KOPT-K1 (cell line): ENCODE data around the gene POC1B.

ENCODE experiments used
- H3K27ac ChIP-seq: fragments of 200-600 bp; sonication (generic); 2 replicates; pipeline ENCODE4 v1.5.1; 2016; ENCODE audit warnings: antibody characterized with exemption, mild to moderate bottlenecking, low read depth, low read length; ENCODE audit not compliant: poor library complexity, severe bottlenecking
- H3K36me3 ChIP-seq: fragments of 200-600 bp; sonication (generic); 2 replicates; pipeline ENCODE4 v1.5.1; 2017; ENCODE audit warnings: antibody characterized with exemption, mild to moderate bottlenecking, low read length, moderate library complexity; ENCODE audit not compliant: insufficient read depth
- H3K9me3 ChIP-seq: fragments of 200-600 bp; sonication (generic); 2 replicates; pipeline ENCODE4 v1.5.1; 2017; ENCODE audit warnings: antibody characterized with exemption, low read length, mild to moderate bottlenecking; ENCODE audit not compliant: insufficient read depth, poor library complexity, severe bottlenecking

Gene POC1B

GRCh38 chr12:89546151-89546550 lies 20.3 kb upstream of the POC1B start:
- H3K36me3 ChIP-seq = no peaks in the 10 kb centered on the region
- no peaks in the 10 kb centered on the region for H3K9me3 ChIP-seq
- no peak overlapping the region for H3K27ac ChIP-seq

GRCh38 chr12:89544681-89545184 lies 18.9 kb upstream of the POC1B start:
- Histone ChIP-seq H3K9me3 (no peaks in the 10 kb centered on the region), H3K36me3 (no peaks in the 10 kb centered on the region), H3K27ac (no peak overlapping the region)

- Histone ChIP-seq H3K36me3 (no peaks in the 10 kb centered on the region), H3K27ac (no peak overlapping the region), H3K9me3 (no peaks in the 10 kb centered on the region)
These were observed 18.2 kb upstream of the POC1B start for GRCh38 chr12:89544022-89544421.

GRCh38 chr12:89542912-89543592 lies 17.2 kb upstream of the POC1B start:
- Histone ChIP-seq H3K27ac (no peak overlapping the region), H3K36me3 (no peaks in the 10 kb centered on the region), H3K9me3 (no peaks in the 10 kb centered on the region)

- no peaks in the 10 kb centered on the region for H3K9me3 ChIP-seq
- no peak overlapping the region for H3K27ac ChIP-seq
- no peaks in the 10 kb centered on the region for H3K36me3 ChIP-seq
These were observed 16.4 kb upstream of the POC1B start for GRCh38 chr12:89542236-89542635.

GRCh38 chr12:89540586-89540985 lies 14.7 kb upstream of the POC1B start:
- Histone ChIP-seq H3K9me3 (no peaks in the 10 kb centered on the region), H3K36me3 (no peaks in the 10 kb centered on the region), H3K27ac (no peak overlapping the region)

GRCh38 chr12:89539426-89540223 lies 13.8 kb upstream of the POC1B start:
- Histone ChIP-seq H3K36me3 (no peaks in the 10 kb centered on the region), H3K9me3 (no peaks in the 10 kb centered on the region), H3K27ac (no peak overlapping the region)

- no peaks in the 10 kb centered on the region for H3K36me3 ChIP-seq
- H3K9me3 ChIP-seq = no peaks in the 10 kb centered on the region
- no peak overlapping the region for H3K27ac ChIP-seq
These were observed 13.1 kb upstream of the POC1B start for GRCh38 chr12:89538897-89539296.

GRCh38 chr12:89537389-89537788 lies 11.5 kb upstream of the POC1B start:
- no peak overlapping the region for H3K27ac ChIP-seq

GRCh38 chr12:89529738-89530137 lies 3.9 kb upstream of the POC1B start:
- H3K27ac ChIP-seq = no peak overlapping the region
- no peaks in the 10 kb centered on the region for H3K9me3 ChIP-seq
- no peaks in the 10 kb centered on the region for H3K36me3 ChIP-seq

More at GRCh38 chr12:89537389-89537788, 11.5 kb upstream of the POC1B start:
- Histone ChIP-seq H3K9me3 (no peaks in the 10 kb centered on the region), H3K36me3 (no peaks in the 10 kb centered on the region)

GRCh38 chr12:89528434-89528833 lies 2.6 kb upstream of the POC1B start:
- Histone ChIP-seq H3K27ac (no peak overlapping the region), H3K9me3 (no peaks in the 10 kb centered on the region), H3K36me3 (peaks cover 7% of the 10 kb centered on the region)

GRCh38 chr12:89525305-89525823 lies 483 bp downstream of the POC1B start:
- Histone ChIP-seq H3K36me3 (peaks cover 29% of the 10 kb centered on the region), H3K27ac (peak overlapping the region; percentile 76), H3K9me3 (no peaks in the 10 kb centered on the region)

GRCh38 chr12:89524541-89525304 lies 1.1 kb downstream of the POC1B start, which contains the start of gene GALNT4:
TSS of gene GALNT4 (minus strand) at chr12:89524796. CDS start at chr12:89524549, 247 bp downstream.
- H3K36me3 ChIP-seq = peaks cover 29% of the 10 kb centered on the region
- H3K9me3 ChIP-seq = no peaks in the 10 kb centered on the region
- peak within 1 kb of the TSS; percentile 76 for H3K27ac ChIP-seq

GRCh38 chr12:89523843-89524540 lies 1.9 kb downstream of the POC1B start:
- Histone ChIP-seq H3K36me3 (peaks cover 29% of the 10 kb centered on the region), H3K9me3 (no peaks in the 10 kb centered on the region), H3K27ac (peak overlapping the region; percentile 76)
